PC-9 (cell line): ENCODE results near the gene KBTBD12. TPM values are rescaled to one million over a fixed set of nuclear protein-coding genes. Genes with fewer than 3 reads are reported as not detected.
A peak's percentile ranks its signal among the peaks of the same experiment; 100 is the strongest.

Experiments used
- BruUV-seq: library from RNA; stranded (reverse); fragments of 400-500 nt; replicated peaks from 2 replicates; lab custom pipeline; 2021; lab: Mats Ljungman, UMichigan
- CTCF ChIA-PET: fragments of 300-600 bp; sonication (Branson Sonifier 250); formaldehyde crosslinking; loops from one replicate; lab custom pipeline; 2022; ENCODE audit warnings: antibody characterized with exemption; lab: Charles Lee
- POLR2A ChIA-PET: fragments of 300-600 bp; sonication (Branson Sonifier 250); formaldehyde crosslinking; loops from one replicate; lab custom pipeline; 2022; ENCODE audit warnings: antibody characterized with exemption; ENCODE audit not compliant: unreplicated experiment; lab: Charles Lee
- DNase-seq, 2 experiments: peaks; one replicate each; pipeline versions ENCODE4 v3.0.0 to v3.0.0-alpha.2; 2015 to 2022; ENCODE audit warnings: mixed read lengths in 1 of 2
- H2AFZ ChIP-seq: fragments of 200-600 bp; sonication (generic); 2 replicates; pipeline ENCODE4 v1.8.1; 2017; ENCODE audit warnings: antibody characterized with exemption
- H3F3A ChIP-seq: fragments of 200-600 bp; sonication (generic); 2 replicates; pipeline ENCODE4 v1.8.1; 2017; ENCODE audit warnings: antibody characterized with exemption, mild to moderate bottlenecking, low read depth; ENCODE audit not compliant: insufficient read depth
- H3K27ac ChIP-seq: fragments of 200-600 bp; sonication (generic); 2 replicates; pipeline ENCODE4 v1.6.1; 2016; ENCODE audit warnings: mixed run types
- H3K27me3 ChIP-seq: fragments of 200-600 bp; sonication (generic); 2 replicates; pipeline ENCODE4 v1.6.1; 2016; ENCODE audit warnings: low read depth, mixed run types; ENCODE audit not compliant: insufficient read depth
- H3K36me3 ChIP-seq: fragments of 200-600 bp; sonication (generic); 2 replicates; pipeline ENCODE4 v1.6.1; 2016; ENCODE audit warnings: low read depth, mixed run types
- H3K4me1 ChIP-seq: fragments of 200-600 bp; sonication (generic); replicated peaks from 2 replicates; pipeline ENCODE4 v1.6.1; 2016; ENCODE audit warnings: mixed run types; ENCODE audit not compliant: insufficient read depth
- H3K4me2 ChIP-seq: fragments of 200-600 bp; sonication (generic); 2 replicates; pipeline ENCODE4 v1.6.1; 2017; ENCODE audit warnings: mixed run types
- H3K4me3 ChIP-seq: fragments of 200-600 bp; sonication (generic); 2 replicates; pipeline ENCODE4 v1.6.1; 2016; ENCODE audit warnings: mixed run types
- H3K79me2 ChIP-seq: fragments of 200-600 bp; sonication (generic); 2 replicates; pipeline ENCODE4 v1.6.1; 2017; ENCODE audit warnings: low read depth, mixed run types
- H3K9me2 ChIP-seq: fragments of 200-600 bp; sonication (generic); 2 replicates; pipeline ENCODE4 v1.8.1; 2017; ENCODE audit warnings: mild to moderate bottlenecking; ENCODE audit not compliant: insufficient read depth
- H3K9me3 ChIP-seq: fragments of 200-600 bp; sonication (generic); 2 replicates; pipeline ENCODE4 v1.8.1; 2016; ENCODE audit warnings: low read depth; ENCODE audit not compliant: insufficient read depth
- H4K20me1 ChIP-seq: fragments of 200-600 bp; sonication (generic); 2 replicates; pipeline ENCODE4 v1.8.1; 2017; ENCODE audit not compliant: insufficient read depth
- CTCF ChIP-seq: fragments of 200-600 bp; sonication (generic); conservative IDR thresholded peaks from 2 replicates; pipeline ENCODE4 v1.6.1; 2017; ENCODE audit warnings: mixed run types, antibody characterized with exemption, mild to moderate bottlenecking, moderate library complexity
- EZH2 ChIP-seq: fragments of 200-600 bp; sonication (generic); IDR thresholded peaks from 2 replicates; pipeline ENCODE4 v1.8.0; 2017; ENCODE audit warnings: antibody characterized with exemption, low read depth
- intact Hi-C: fragments of 100-400 bp; cut with micrococcal nuclease; formaldehyde crosslinking; loops from one replicate; pipeline ENCODE4 v1.10.0; 2022; ENCODE audit not compliant: unreplicated experiment
- total RNA-seq: library from RNA; stranded (reverse); gene quantifications from 2 replicates; pipeline ENCODE4 v1.2.3, GENCODE V29; 2021

The KBTBD12 gene
- total RNA-seq, 1 experiment from 2014 or later: 1.1 TPM

DNA sequence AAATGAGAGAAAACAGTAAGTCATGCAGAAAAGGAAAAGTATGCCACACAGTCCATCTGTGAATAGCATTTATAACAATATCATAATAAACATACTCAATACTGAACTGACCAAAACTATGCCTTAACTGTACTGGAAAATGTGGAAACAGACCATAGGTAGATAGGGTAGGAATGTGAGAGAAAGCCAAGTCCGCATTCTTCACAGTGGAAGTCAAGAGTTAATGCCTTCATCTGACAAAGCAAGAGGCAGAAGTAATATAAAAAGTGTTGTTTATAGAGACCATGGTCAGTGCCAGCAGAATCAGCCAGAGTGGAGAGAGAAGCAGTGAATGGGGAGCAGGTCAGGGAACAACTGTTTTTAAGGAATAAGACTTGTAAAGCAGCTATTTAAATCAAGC, 52.3 kb downstream of the KBTBD12 start:
- BruUV-seq: no TSS peak
- no peak for DNase-seq
- H2AFZ ChIP-seq: no peak overlapping the region
- H3K4me2 ChIP-seq: no peak overlapping the region
- no peaks in the 10 kb centered on the region for H3K36me3 ChIP-seq
- ChIA-PET CTCF (no interaction called here), POLR2A (no interaction called here)
- no peaks in the 10 kb centered on the region for H3K27me3 ChIP-seq
- no peak overlapping the region for H3K27ac ChIP-seq
- H3F3A ChIP-seq: 0 out of 2 replicates have a peak, but pooled peaks cover 4% of the 10 kb centered on the region
- H3K4me1 ChIP-seq: peaks cover 3% of the 10 kb centered on the region
- H3K9me3 ChIP-seq: no peaks in the 10 kb centered on the region
- no peaks in the 10 kb centered on the region for H4K20me1 ChIP-seq
- no peaks in the 10 kb centered on the region for H3K79me2 ChIP-seq
- H3K9me2 ChIP-seq: no peaks in the 10 kb centered on the region
- TF ChIP-seq EZH2 (no peak), CTCF (no peak)
- intact Hi-C loops: no loop called here
- H3K4me3 ChIP-seq: no peak overlapping the region

- Histone ChIP-seq H3K79me2 (no peaks in the 10 kb centered on the region), H3F3A (no peaks in the 10 kb centered on the region), H3K4me1 (no peaks in the 10 kb centered on the region), H3K27ac (no peak overlapping the region), H3K4me2 (no peak overlapping the region), H4K20me1 (no peaks in the 10 kb centered on the region), H3K9me3 (no peaks in the 10 kb centered on the region), H2AFZ (no peak overlapping the region), H3K27me3 (no peaks in the 10 kb centered on the region), H3K4me3 (no peak overlapping the region), H3K36me3 (no peaks in the 10 kb centered on the region), H3K9me2 (no peaks in the 10 kb centered on the region)
- ChIA-PET POLR2A (no interaction called here), CTCF (no interaction called here)
- DNase-seq: peak; percentile 56 to 59
- intact Hi-C loops: loop anchor here (1.0 to 5.0 kb wide), 3 partner anchors 280 to 394 kb away; no protein-coding TSS in a partner anchor
- no TSS peak for BruUV-seq
- TF ChIP-seq CTCF: peak; percentile 81
- no peak for TF ChIP-seq EZH2
Measured at GRCh38 chr3:127970966-127971592, 56.0 kb downstream of the KBTBD12 start.

- intact Hi-C loops: loop anchor here (5.0 kb wide), 1 partner anchor 397 kb away; no protein-coding TSS in a partner anchor
- no peaks in the 10 kb centered on the region for H4K20me1 ChIP-seq
- H3K27me3 ChIP-seq: no peaks in the 10 kb centered on the region
- no peak for DNase-seq
- ChIA-PET CTCF (no interaction called here), POLR2A (no interaction called here)
- no peak overlapping the region for H3K4me2 ChIP-seq
- H3F3A ChIP-seq: no peaks in the 10 kb centered on the region
- TF ChIP-seq CTCF (no peak), EZH2 (no peak)
- no TSS peak for BruUV-seq
- no peaks in the 10 kb centered on the region for H3K4me1 ChIP-seq
- no peaks in the 10 kb centered on the region for H3K9me3 ChIP-seq
- no peaks in the 10 kb centered on the region for H3K79me2 ChIP-seq
- H3K27ac ChIP-seq: no peak overlapping the region
- no peak overlapping the region for H3K4me3 ChIP-seq
- H3K9me2 ChIP-seq: no peaks in the 10 kb centered on the region
- H2AFZ ChIP-seq: no peak overlapping the region
- no peaks in the 10 kb centered on the region for H3K36me3 ChIP-seq
Measured at GRCh38 chr3:127974226-127974625, 59.2 kb downstream of the KBTBD12 start.
